HEK293T (cell line): ENCODE measurements around the gene BMP15.

Source experiments
- CTCF ChIA-PET: fragments of 350-600 bp; formaldehyde crosslinking; extraction: SDS; loops from one replicate; lab custom pipeline; 2021; ENCODE audit warnings: antibody characterized with exemption, inconsistent platforms; lab: Yijun Ruan, JAX
- POLR2A ChIA-PET: fragments of 350-600 bp; formaldehyde crosslinking; extraction: SDS; loops from one replicate; lab custom pipeline; 2020; ENCODE audit warnings: antibody characterized with exemption, inconsistent platforms; lab: Yijun Ruan, JAX
- DNase-seq: peaks from one replicate; pipeline ENCODE4 v3.0.0; 2012; ENCODE audit warnings: mixed read lengths; ENCODE audit errors: extremely low spot score
- ARNT ChIP-seq: fragments of 450-650 bp; IDR thresholded peaks from 2 replicates; pipeline ENCODE4 v1.6.1; 2017; ENCODE audit warnings: mild to moderate bottlenecking
- BHLHE40 ChIP-seq: fragments of 450-650 bp; IDR thresholded peaks from 2 replicates; pipeline ENCODE4 v1.6.1; 2016; ENCODE audit warnings: mild to moderate bottlenecking, moderate library complexity, borderline replicate concordance
- CTBP1 ChIP-seq: fragments of 450-650 bp; IDR thresholded peaks from 2 replicates; pipeline ENCODE4 v1.6.1; 2016; ENCODE audit warnings: borderline replicate concordance
- ELF4 ChIP-seq: fragments of 450-650 bp; IDR thresholded peaks from 2 replicates; pipeline ENCODE4 v1.6.1; 2017; ENCODE audit warnings: antibody characterized with exemption
- FOXA1 ChIP-seq: fragments of 450-650 bp; IDR thresholded peaks from 2 replicates; pipeline ENCODE4 v1.6.1; 2016; ENCODE audit warnings: mild to moderate bottlenecking
- FOXK2 ChIP-seq: fragments of 450-650 bp; IDR thresholded peaks from 2 replicates; pipeline ENCODE4 v1.6.1; 2016; ENCODE audit warnings: mild to moderate bottlenecking
- FOXM1 ChIP-seq: fragments of 450-650 bp; IDR thresholded peaks from 2 replicates; pipeline ENCODE4 v1.6.1; 2017; ENCODE audit warnings: mild to moderate bottlenecking, borderline replicate concordance
- HDGF ChIP-seq: fragments of 450-650 bp; IDR thresholded peaks from 2 replicates; pipeline ENCODE4 v1.6.1; 2017; ENCODE audit warnings: antibody characterized with exemption, borderline replicate concordance
- L3MBTL2 ChIP-seq: fragments of 450-650 bp; conservative IDR thresholded peaks from 2 replicates; pipeline ENCODE4 v1.6.1; 2016; ENCODE audit warnings: mild to moderate bottlenecking
- LEF1 ChIP-seq: fragments of 450-650 bp; IDR thresholded peaks from 2 replicates; pipeline ENCODE4 v1.6.1; 2017; ENCODE audit warnings: mild to moderate bottlenecking, borderline replicate concordance
- NFRKB ChIP-seq: fragments of 450-650 bp; IDR thresholded peaks from 2 replicates; pipeline ENCODE4 v1.6.1; 2016; ENCODE audit warnings: mild to moderate bottlenecking, moderate library complexity
- PKNOX1 ChIP-seq: fragments of 450-650 bp; IDR thresholded peaks from 2 replicates; pipeline ENCODE4 v1.6.1; 2016
- SP1 ChIP-seq: fragments of 450-650 bp; IDR thresholded peaks from 2 replicates; pipeline ENCODE4 v1.6.1; 2017
- SUZ12 ChIP-seq: fragments of 450-650 bp; IDR thresholded peaks from 2 replicates; pipeline ENCODE4 v1.6.1; 2016; ENCODE audit warnings: mild to moderate bottlenecking
- TARDBP ChIP-seq: fragments of 450-650 bp; IDR thresholded peaks from 2 replicates; pipeline ENCODE4 v1.6.1; 2016
- ZNF384 ChIP-seq: fragments of 450-650 bp; IDR thresholded peaks from 2 replicates; pipeline ENCODE4 v1.6.1; 2016

The BMP15 gene

GRCh38 chrX:50942471-50942870, 31.9 kb downstream of the BMP15 start:
- CTCF ChIA-PET = no interaction called here
- no peak for DNase-seq

GRCh38 chrX:50952406-50952805, 41.9 kb downstream of the BMP15 start:
- DNase-seq = no peak
- ChIA-PET POLR2A (no interaction called here), CTCF (no interaction called here)
- TF ChIP-seq FOXA1 (no peak), BHLHE40 (no peak), SUZ12 (no peak), L3MBTL2 (no peak), LEF1 (no peak), ELF4 (no peak)

More at GRCh38 chrX:50942471-50942870, 31.9 kb downstream of the BMP15 start:
- POLR2A ChIA-PET = no interaction called here
- no peak for TF ChIP-seq L3MBTL2
- TF ChIP-seq ARNT = no peak
- no peak for TF ChIP-seq PKNOX1
- no peak for TF ChIP-seq TARDBP
- no peak for TF ChIP-seq ZNF384
- TF ChIP-seq ELF4 = no peak
- no peak for TF ChIP-seq LEF1
- no peak for TF ChIP-seq CTBP1
- TF ChIP-seq FOXK2 = no peak
- TF ChIP-seq HDGF = no peak
- no peak for TF ChIP-seq SP1
- TF ChIP-seq BHLHE40 = no peak

GRCh38 chrX:50953832-50954231, 43.3 kb downstream of the BMP15 start:
- POLR2A ChIA-PET = no interaction called here
- TF ChIP-seq ZNF384 (no peak), CTBP1 (no peak), FOXA1 (no peak), FOXM1 (no peak), LEF1 (no peak), HDGF (no peak), PKNOX1 (no peak), SP1 (no peak), BHLHE40 (no peak), FOXK2 (no peak), SUZ12 (no peak), ELF4 (no peak)
- no peak for DNase-seq
- CTCF ChIA-PET = no interaction called here

GRCh38 chrX:50962156-50962555, 51.6 kb downstream of the BMP15 start:
- no peak for TF ChIP-seq ZNF384
- TF ChIP-seq BHLHE40 = no peak
- TF ChIP-seq FOXK2 = no peak
- ChIA-PET POLR2A (no interaction called here), CTCF (no interaction called here)
- no peak for DNase-seq

- ChIA-PET CTCF (no interaction called here), POLR2A (no interaction called here)
Observed at GRCh38 chrX:50963842-50964241, 53.3 kb downstream of the BMP15 start.

More at GRCh38 chrX:50963842-50964241, 53.3 kb downstream of the BMP15 start:
- TF ChIP-seq BHLHE40 (no peak), SUZ12 (no peak), FOXM1 (no peak), NFRKB (no peak), TARDBP (no peak), ELF4 (no peak), L3MBTL2 (no peak), FOXK2 (no peak), HDGF (no peak), ZNF384 (no peak), LEF1 (no peak), PKNOX1 (no peak)
- no peak for DNase-seq
